ENCODE data around the gene HOMER3. TPM values are rescaled to one million over a fixed set of nuclear protein-coding genes. Genes with fewer than 3 reads are reported as not detected.

Gene HOMER3
- total and polyA plus RNA-seq, 4 donors, result 22.0 to 40.2 (median 24.2) TPM

GRCh38 chr19:18989316-18989715 is 48.3 kb upstream of the HOMER3 start:
- DNase-seq, result no peak
- Histone ChIP-seq H3K9ac (ENCODE audit: insufficient read depth in 1 of 2, low read length in 2 of 2) (no peak overlapping the region), H3K27me3 (ENCODE audit: control insufficient read depth in 3 of 3, insufficient read depth in 3 of 3, low read length in 2 of 3) (no peaks in the 10 kb centered on the region), H3K4me1 (ENCODE audit: control insufficient read depth in 5 of 5, insufficient read depth in 5 of 5, low read length in 5 of 5) (peaks cover 0 to 48% (median 19%) of the 10 kb centered on the region in 5 donors), H3K9me3 (ENCODE audit: control insufficient read depth in 4 of 4, insufficient read depth in 3 of 4, low read length in 3 of 4) (no peaks in the 10 kb centered on the region), H3K4me3 (no peak overlapping the region), H3K27ac (ENCODE audit: low read depth in 1 of 2, low read length in 1 of 2) (no peak overlapping the region), H3K36me3 (ENCODE audit: control insufficient read depth in 4 of 4, insufficient read depth in 4 of 4, low read length in 4 of 4) (peaks cover 6 to 26% (median 7%) of the 10 kb centered on the region in 4 donors)
- no peak for ATAC-seq (ENCODE audit: insufficient read depth, low FRiP score)
- 86 to 89% methylated on average over 10 of the region's 10 CpGs for WGBS, 2 donors
- TF ChIP-seq CTCF (IDR thresholded peaks at IDR 0.05; ENCODE audit: control extremely low read depth, extremely low read depth), result no peak

GRCh38 chr19:18987456-18987855 is 46.4 kb upstream of the HOMER3 start:
- no peak overlapping the region for H3K9ac ChIP-seq (ENCODE audit: insufficient read depth in 1 of 2, low read length in 2 of 2)
- no peaks in the 10 kb centered on the region for H3K27me3 ChIP-seq (ENCODE audit: control insufficient read depth in 3 of 3, insufficient read depth in 3 of 3, low read length in 2 of 3)
- no peak overlapping the region for H3K4me3 ChIP-seq
- TF ChIP-seq CTCF (IDR thresholded peaks at IDR 0.05; ENCODE audit: control extremely low read depth, extremely low read depth), result no peak
- H3K4me1 ChIP-seq (ENCODE audit: control insufficient read depth in 5 of 5, insufficient read depth in 5 of 5, low read length in 5 of 5), result peaks cover 0 to 30% (median 12%) of the 10 kb centered on the region in 5 donors
- DNase-seq (no peak), ATAC-seq (ENCODE audit: insufficient read depth, low FRiP score) (no peak)
- 63 to 74% methylated on average over 4 of the region's 4 CpGs for WGBS, 2 donors
- no peak overlapping the region for H3K27ac ChIP-seq (ENCODE audit: low read depth in 1 of 2, low read length in 1 of 2)
- H3K36me3 ChIP-seq (ENCODE audit: control insufficient read depth in 4 of 4, insufficient read depth in 4 of 4, low read length in 4 of 4), result peaks cover 0 to 12% (median 0%) of the 10 kb centered on the region in 4 donors
- no peaks in the 10 kb centered on the region for H3K9me3 ChIP-seq (ENCODE audit: control insufficient read depth in 4 of 4, insufficient read depth in 3 of 4, low read length in 3 of 4)

- Histone ChIP-seq H3K36me3 (ENCODE audit: control insufficient read depth in 4 of 4, insufficient read depth in 4 of 4, low read length in 4 of 4) (no peaks in the 10 kb centered on the region), H3K4me3 (no peak overlapping the region), H3K27me3 (ENCODE audit: control insufficient read depth in 3 of 3, insufficient read depth in 3 of 3, low read length in 2 of 3) (no peaks in the 10 kb centered on the region), H3K9ac (ENCODE audit: insufficient read depth in 1 of 2, low read length in 2 of 2) (peak overlapping the region in 1 of 2 donors; percentile 17), H3K4me1 (ENCODE audit: control insufficient read depth in 5 of 5, insufficient read depth in 5 of 5, low read length in 5 of 5) (peaks cover 0 to 18% (median 2%) of the 10 kb centered on the region in 5 donors), H3K27ac (ENCODE audit: low read depth in 1 of 2, low read length in 1 of 2) (peak overlapping the region in 1 of 2 donors; percentile 54), H3K9me3 (ENCODE audit: control insufficient read depth in 4 of 4, insufficient read depth in 3 of 4, low read length in 3 of 4) (no peaks in the 10 kb centered on the region)
- 11 to 19% methylated on average over 7 of the region's 7 CpGs for WGBS, 2 donors
- DNase-seq (peak; percentile 63 to 91 (median 80)), ATAC-seq (ENCODE audit: insufficient read depth, low FRiP score) (no peak)
- no peak for TF ChIP-seq CTCF (IDR thresholded peaks at IDR 0.05; ENCODE audit: control extremely low read depth, extremely low read depth)
These were observed 44.2 kb upstream of the HOMER3 start for GRCh38 chr19:18985257-18985656.

- no peak overlapping the region for H3K27ac ChIP-seq (ENCODE audit: low read depth in 1 of 2, low read length in 1 of 2)
- H3K4me1 ChIP-seq (ENCODE audit: control insufficient read depth in 5 of 5, insufficient read depth in 5 of 5, low read length in 5 of 5), result peaks cover 0 to 13% (median 0%) of the 10 kb centered on the region in 5 donors
- DNase-seq (no peak), ATAC-seq (ENCODE audit: insufficient read depth, low FRiP score) (no peak)
- H3K36me3 ChIP-seq (ENCODE audit: control insufficient read depth in 4 of 4, insufficient read depth in 4 of 4, low read length in 4 of 4), result no peaks in the 10 kb centered on the region
- WGBS, 2 donors, result 79 to 83% methylated on average over 3 of the region's 3 CpGs
- no peak overlapping the region for H3K4me3 ChIP-seq
- H3K27me3 ChIP-seq (ENCODE audit: control insufficient read depth in 3 of 3, insufficient read depth in 3 of 3, low read length in 2 of 3), result no peaks in the 10 kb centered on the region
- H3K9me3 ChIP-seq (ENCODE audit: control insufficient read depth in 4 of 4, insufficient read depth in 3 of 4, low read length in 3 of 4), result no peaks in the 10 kb centered on the region
- TF ChIP-seq CTCF (IDR thresholded peaks at IDR 0.05; ENCODE audit: control extremely low read depth, extremely low read depth), result no peak
- H3K9ac ChIP-seq (ENCODE audit: insufficient read depth in 1 of 2, low read length in 2 of 2), result no peak overlapping the region
These were observed 43.2 kb upstream of the HOMER3 start for GRCh38 chr19:18984251-18984650.

Data from lung (tissue), 12 donors.